ENCODE measurements around the gene ZNF189. TPM values are rescaled to one million over a fixed set of nuclear protein-coding genes. Genes with fewer than 3 reads are reported as not detected.

ZNF189 gene
- polyA plus RNA-seq, 4 donors = 7.3 to 77.8 (median 12.9) TPM

GRCh38 chr9:101442318-101442717, 43.7 kb downstream of the ZNF189 start:
- DNase-seq = peak; percentile 65 to 89
- H3K4me1 ChIP-seq (ENCODE audit: control insufficient read depth in 3 of 3, insufficient read depth in 2 of 3, low read depth in 1 of 3, low read length in 2 of 3) = peaks cover 0 to 81% (median 2%) of the 10 kb centered on the region in 3 donors
- H3K27me3 ChIP-seq (ENCODE audit: control insufficient read depth in 3 of 3, insufficient read depth in 3 of 3, low read length in 3 of 3) = peaks cover 0 to 2% (median 0%) of the 10 kb centered on the region in 3 donors
- peak overlapping the region; percentile 89 to 93 (median 92) for H3K27ac ChIP-seq (ENCODE audit: low read depth in 1 of 3, low read length in 2 of 3)
- H3K36me3 ChIP-seq (ENCODE audit: control insufficient read depth in 3 of 3, insufficient read depth in 2 of 3, low read depth in 1 of 3, low read length in 3 of 3) = no peaks in the 10 kb centered on the region
- H3K9me3 ChIP-seq (ENCODE audit: control insufficient read depth in 2 of 2, insufficient read depth in 1 of 2, low read depth in 1 of 2, low read length in 1 of 2) = peaks cover 0 to 11% of the 10 kb centered on the region in 2 donors
- 20 to 58% (median 39%) methylated on average over 3 of the region's 3 CpGs for WGBS, 3 donors
- H3K4me3 ChIP-seq (ENCODE audit: low read depth in 1 of 3, low read length in 3 of 3) = peak overlapping the region in 2 of 3 donors; percentile 18 to 52
- FAIRE-seq = no peak

GRCh38 chr9:101442736-101443135, 44.1 kb downstream of the ZNF189 start:
- no peak for FAIRE-seq
- H3K4me1 ChIP-seq (ENCODE audit: control insufficient read depth in 3 of 3, insufficient read depth in 2 of 3, low read depth in 1 of 3, low read length in 2 of 3) = peaks cover 0 to 77% (median 2%) of the 10 kb centered on the region in 3 donors

GRCh38 chr9:101443364-101443771, 44.7 kb downstream of the ZNF189 start:
- 17 to 47% (median 26%) methylated on average over 9 of the region's 9 CpGs for WGBS, 3 donors
- no peak overlapping the region for H3K4me3 ChIP-seq (ENCODE audit: low read depth in 1 of 3, low read length in 3 of 3)
- DNase-seq (peak in 1 of 2 donors; percentile 90), FAIRE-seq (no peak)
- peaks cover 0 to 72% (median 2%) of the 10 kb centered on the region in 3 donors for H3K4me1 ChIP-seq (ENCODE audit: control insufficient read depth in 3 of 3, insufficient read depth in 2 of 3, low read depth in 1 of 3, low read length in 2 of 3)
- peaks cover 0 to 11% of the 10 kb centered on the region in 2 donors for H3K9me3 ChIP-seq (ENCODE audit: control insufficient read depth in 2 of 2, insufficient read depth in 1 of 2, low read depth in 1 of 2, low read length in 1 of 2)
- H3K36me3 ChIP-seq (ENCODE audit: control insufficient read depth in 3 of 3, insufficient read depth in 2 of 3, low read depth in 1 of 3, low read length in 3 of 3) = no peaks in the 10 kb centered on the region
- peaks cover 0 to 2% (median 0%) of the 10 kb centered on the region in 3 donors for H3K27me3 ChIP-seq (ENCODE audit: control insufficient read depth in 3 of 3, insufficient read depth in 3 of 3, low read length in 3 of 3)
- H3K27ac ChIP-seq (ENCODE audit: low read depth in 1 of 3, low read length in 2 of 3) = peak overlapping the region; percentile 67 to 93 (median 80)

More at GRCh38 chr9:101442736-101443135, 44.1 kb downstream of the ZNF189 start:
- no peak overlapping the region for H3K4me3 ChIP-seq (ENCODE audit: low read depth in 1 of 3, low read length in 3 of 3)
- H3K27ac ChIP-seq (ENCODE audit: low read depth in 1 of 3, low read length in 2 of 3) = peak overlapping the region; percentile 67 to 93 (median 80)
- H3K27me3 ChIP-seq (ENCODE audit: control insufficient read depth in 3 of 3, insufficient read depth in 3 of 3, low read length in 3 of 3) = peaks cover 0 to 2% (median 0%) of the 10 kb centered on the region in 3 donors
- WGBS, 3 donors = 19 to 50% (median 28%) methylated on average over 3 of the region's 3 CpGs
- peaks cover 0 to 11% of the 10 kb centered on the region in 2 donors for H3K9me3 ChIP-seq (ENCODE audit: control insufficient read depth in 2 of 2, insufficient read depth in 1 of 2, low read depth in 1 of 2, low read length in 1 of 2)
- no peak for DNase-seq
- no peaks in the 10 kb centered on the region for H3K36me3 ChIP-seq (ENCODE audit: control insufficient read depth in 3 of 3, insufficient read depth in 2 of 3, low read depth in 1 of 3, low read length in 3 of 3)

GRCh38 chr9:101445353-101446029, 46.8 kb downstream of the ZNF189 start:
- no peak overlapping the region for H3K4me3 ChIP-seq (ENCODE audit: low read depth in 1 of 3, low read length in 3 of 3)
- no peak for FAIRE-seq
- peaks cover 0 to 11% of the 10 kb centered on the region in 2 donors for H3K9me3 ChIP-seq (ENCODE audit: control insufficient read depth in 2 of 2, insufficient read depth in 1 of 2, low read depth in 1 of 2, low read length in 1 of 2)
- 6 to 39% (median 22%) methylated on average over 5 of the region's 5 CpGs for WGBS, 3 donors
- no peaks in the 10 kb centered on the region for H3K36me3 ChIP-seq (ENCODE audit: control insufficient read depth in 3 of 3, insufficient read depth in 2 of 3, low read depth in 1 of 3, low read length in 3 of 3)
- H3K27ac ChIP-seq (ENCODE audit: low read depth in 1 of 3, low read length in 2 of 3) = peak overlapping the region; percentile 70 to 93 (median 87)
- H3K27me3 ChIP-seq (ENCODE audit: control insufficient read depth in 3 of 3, insufficient read depth in 3 of 3, low read length in 3 of 3) = peaks cover 0 to 2% (median 0%) of the 10 kb centered on the region in 3 donors
- peak; percentile 88 to 89 for DNase-seq
- H3K4me1 ChIP-seq (ENCODE audit: control insufficient read depth in 3 of 3, insufficient read depth in 2 of 3, low read depth in 1 of 3, low read length in 2 of 3) = peaks cover 0 to 61% (median 3%) of the 10 kb centered on the region in 3 donors

- Histone ChIP-seq H3K27me3 (ENCODE audit: control insufficient read depth in 3 of 3, insufficient read depth in 3 of 3, low read length in 3 of 3) (peaks cover 0 to 2% (median 0%) of the 10 kb centered on the region in 3 donors), H3K36me3 (ENCODE audit: control insufficient read depth in 3 of 3, insufficient read depth in 2 of 3, low read depth in 1 of 3, low read length in 3 of 3) (no peaks in the 10 kb centered on the region), H3K9me3 (ENCODE audit: control insufficient read depth in 2 of 2, insufficient read depth in 1 of 2, low read depth in 1 of 2, low read length in 1 of 2) (peaks cover 0 to 16% of the 10 kb centered on the region in 2 donors), H3K4me3 (ENCODE audit: low read depth in 1 of 3, low read length in 3 of 3) (no peak overlapping the region), H3K27ac (ENCODE audit: low read depth in 1 of 3, low read length in 2 of 3) (peak overlapping the region in 1 of 3 donors; percentile 93), H3K4me1 (ENCODE audit: control insufficient read depth in 3 of 3, insufficient read depth in 2 of 3, low read depth in 1 of 3, low read length in 2 of 3) (peaks cover 0 to 63% (median 3%) of the 10 kb centered on the region in 3 donors)
- FAIRE-seq = no peak
- no peak for DNase-seq
Measured at GRCh38 chr9:101446732-101447131, 48.1 kb downstream of the ZNF189 start.

GRCh38 chr9:101448680-101449070, 50.0 kb downstream of the ZNF189 start:
- 32 to 55% (median 38%) methylated on average over 4 of the region's 4 CpGs for WGBS, 3 donors
- Histone ChIP-seq H3K4me3 (ENCODE audit: low read depth in 1 of 3, low read length in 3 of 3) (no peak overlapping the region), H3K27me3 (ENCODE audit: control insufficient read depth in 3 of 3, insufficient read depth in 3 of 3, low read length in 3 of 3) (peaks cover 0 to 2% (median 0%) of the 10 kb centered on the region in 3 donors), H3K27ac (ENCODE audit: low read depth in 1 of 3, low read length in 2 of 3) (peak overlapping the region in 1 of 3 donors; percentile 92), H3K9me3 (ENCODE audit: control insufficient read depth in 2 of 2, insufficient read depth in 1 of 2, low read depth in 1 of 2, low read length in 1 of 2) (peaks cover 0 to 27% of the 10 kb centered on the region in 2 donors), H3K36me3 (ENCODE audit: control insufficient read depth in 3 of 3, insufficient read depth in 2 of 3, low read depth in 1 of 3, low read length in 3 of 3) (no peaks in the 10 kb centered on the region), H3K4me1 (ENCODE audit: control insufficient read depth in 3 of 3, insufficient read depth in 2 of 3, low read depth in 1 of 3, low read length in 2 of 3) (peaks cover 0 to 48% (median 3%) of the 10 kb centered on the region in 3 donors)
- FAIRE-seq = no peak
- no peak for DNase-seq

GRCh38 chr9:101449071-101449721, 50.5 kb downstream of the ZNF189 start:
- Histone ChIP-seq H3K4me1 (ENCODE audit: control insufficient read depth in 3 of 3, insufficient read depth in 2 of 3, low read depth in 1 of 3, low read length in 2 of 3) (peaks cover 0 to 45% (median 3%) of the 10 kb centered on the region in 3 donors), H3K27me3 (ENCODE audit: control insufficient read depth in 3 of 3, insufficient read depth in 3 of 3, low read length in 3 of 3) (peaks cover 0 to 2% (median 0%) of the 10 kb centered on the region in 3 donors), H3K36me3 (ENCODE audit: control insufficient read depth in 3 of 3, insufficient read depth in 2 of 3, low read depth in 1 of 3, low read length in 3 of 3) (no peaks in the 10 kb centered on the region), H3K9me3 (ENCODE audit: control insufficient read depth in 2 of 2, insufficient read depth in 1 of 2, low read depth in 1 of 2, low read length in 1 of 2) (peaks cover 0 to 28% of the 10 kb centered on the region in 2 donors), H3K4me3 (ENCODE audit: low read depth in 1 of 3, low read length in 3 of 3) (peak overlapping the region in 2 of 3 donors; percentile 54 to 74), H3K27ac (ENCODE audit: low read depth in 1 of 3, low read length in 2 of 3) (peak overlapping the region; percentile 69 to 92 (median 82))
- 2% methylated on average over 40 of the region's 40 CpGs for WGBS, 3 donors
- DNase-seq = peak; percentile 89 to 93
- FAIRE-seq = no peak

GRCh38 chr9:101450931-101451330, 52.3 kb downstream of the ZNF189 start:
- DNase-seq (peak; percentile 74 to 80), FAIRE-seq (no peak)
- no peak overlapping the region for H3K4me3 ChIP-seq (ENCODE audit: low read depth in 1 of 3, low read length in 3 of 3)
- peak overlapping the region in 1 of 3 donors; percentile 92 for H3K27ac ChIP-seq (ENCODE audit: low read depth in 1 of 3, low read length in 2 of 3)
- WGBS, 3 donors = 15 to 43% (median 19%) methylated on average over 4 of the region's 4 CpGs
- H3K9me3 ChIP-seq (ENCODE audit: control insufficient read depth in 2 of 2, insufficient read depth in 1 of 2, low read depth in 1 of 2, low read length in 1 of 2) = peaks cover 0 to 29% of the 10 kb centered on the region in 2 donors
- no peaks in the 10 kb centered on the region for H3K36me3 ChIP-seq (ENCODE audit: control insufficient read depth in 3 of 3, insufficient read depth in 2 of 3, low read depth in 1 of 3, low read length in 3 of 3)
- peaks cover 0 to 30% (median 1%) of the 10 kb centered on the region in 3 donors for H3K4me1 ChIP-seq (ENCODE audit: control insufficient read depth in 3 of 3, insufficient read depth in 2 of 3, low read depth in 1 of 3, low read length in 2 of 3)
- H3K27me3 ChIP-seq (ENCODE audit: control insufficient read depth in 3 of 3, insufficient read depth in 3 of 3, low read length in 3 of 3) = peaks cover 0 to 2% (median 0%) of the 10 kb centered on the region in 3 donors
